AG04450 (cell line): ENCODE results near the gene C1QTNF6. TPM values are rescaled to one million over a fixed set of nuclear protein-coding genes. Genes with fewer than 3 reads are reported as not detected.

ENCODE experiments used
- CTCF ChIA-PET: fragments of 300-600, 350-600 bp; formaldehyde crosslinking; extraction: SDS; loops from one replicate; lab custom pipeline; 2022; ENCODE audit warnings: antibody characterized with exemption, inconsistent platforms; lab: Charles Lee
- POLR2A ChIA-PET: fragments of 350-600 bp; formaldehyde crosslinking; extraction: SDS; loops from one replicate; lab custom pipeline; 2021; ENCODE audit warnings: antibody characterized with exemption, inconsistent platforms; lab: Yijun Ruan, JAX
- DNase-seq: peaks from one replicate; pipeline ENCODE4 v3.0.0-alpha.2; 2011; ENCODE audit warnings: low read depth, low spot score
- H3K27ac ChIP-seq: one replicate; pipeline ENCODE4 v1.5.1; 2012; ENCODE audit warnings: low read depth, low read length, control low read depth
- H3K27me3 ChIP-seq: one replicate; pipeline ENCODE4 v1.6.0; 2012; ENCODE audit warnings: low read length; ENCODE audit not compliant: control insufficient read depth, insufficient read depth
- H3K4me3 ChIP-seq: 2 replicates; pipeline ENCODE4 v1.5.1; 2011; ENCODE audit warnings: mild to moderate bottlenecking, low read depth, low read length, control low read depth
- H3K9me3 ChIP-seq: 2 replicates; pipeline ENCODE4 v1.5.1; 2012; ENCODE audit warnings: low read length; ENCODE audit not compliant: control insufficient read depth, insufficient read depth
- polyA plus RNA-seq: library from polyadenylated mRNA; depleted of rRNA; stranded (reverse); fragments of >200 nt; gene quantifications from 2 replicates; pipeline ENCODE4 v1.2.3, GENCODE V29; 2011; rRNA removed
- small RNA-seq: library from RNA; depleted of rRNA; stranded (forward); fragments of <200 nt; gene quantifications from one replicate; pipeline ENCODE3, GENCODE V24; 2012; ENCODE audit warnings: low read depth; ENCODE audit not compliant: insufficient read length
- TF ChIP-seq, protein P1 (sequence below): IDR thresholded peaks from 2 replicates; pipeline ENCODE4 v1.5.1; 2011; ENCODE audit warnings: low read depth, low read length, control low read depth, inconsistent platforms

The C1QTNF6 gene
- polyA plus RNA-seq, 1 experiment, result 8.2 TPM

DNA sequence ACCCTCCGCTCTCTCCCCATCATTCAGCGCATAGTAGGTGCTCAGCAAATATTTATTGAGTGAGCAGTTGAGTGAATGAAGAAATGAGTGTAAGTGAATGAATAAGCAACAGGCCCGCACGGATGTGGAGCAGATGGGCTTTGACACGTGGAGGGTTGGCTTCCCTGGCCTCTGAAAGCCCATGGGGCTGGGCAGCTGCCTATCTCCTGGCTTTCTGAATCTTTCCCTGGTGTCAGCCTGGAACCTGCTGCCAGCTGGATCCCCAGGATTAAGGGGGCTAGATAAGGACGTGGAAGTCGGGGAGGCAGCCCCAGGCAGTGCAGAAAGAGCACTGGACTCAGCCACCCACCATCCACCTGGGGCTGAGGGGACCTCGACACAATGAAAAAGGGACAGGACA lies 50.9 kb downstream of the C1QTNF6 start:
- no peak for DNase-seq
- H3K27me3 ChIP-seq, result peaks cover 21% of the 10 kb centered on the region
- peaks cover 4% of the 10 kb centered on the region; the same call in 1 of the 2 replicates for H3K9me3 ChIP-seq
- POLR2A ChIA-PET, result no interaction called here
- no peak overlapping the region for H3K4me3 ChIP-seq
- no peak overlapping the region for H3K27ac ChIP-seq
- TF ChIP-seq, protein P1, sequence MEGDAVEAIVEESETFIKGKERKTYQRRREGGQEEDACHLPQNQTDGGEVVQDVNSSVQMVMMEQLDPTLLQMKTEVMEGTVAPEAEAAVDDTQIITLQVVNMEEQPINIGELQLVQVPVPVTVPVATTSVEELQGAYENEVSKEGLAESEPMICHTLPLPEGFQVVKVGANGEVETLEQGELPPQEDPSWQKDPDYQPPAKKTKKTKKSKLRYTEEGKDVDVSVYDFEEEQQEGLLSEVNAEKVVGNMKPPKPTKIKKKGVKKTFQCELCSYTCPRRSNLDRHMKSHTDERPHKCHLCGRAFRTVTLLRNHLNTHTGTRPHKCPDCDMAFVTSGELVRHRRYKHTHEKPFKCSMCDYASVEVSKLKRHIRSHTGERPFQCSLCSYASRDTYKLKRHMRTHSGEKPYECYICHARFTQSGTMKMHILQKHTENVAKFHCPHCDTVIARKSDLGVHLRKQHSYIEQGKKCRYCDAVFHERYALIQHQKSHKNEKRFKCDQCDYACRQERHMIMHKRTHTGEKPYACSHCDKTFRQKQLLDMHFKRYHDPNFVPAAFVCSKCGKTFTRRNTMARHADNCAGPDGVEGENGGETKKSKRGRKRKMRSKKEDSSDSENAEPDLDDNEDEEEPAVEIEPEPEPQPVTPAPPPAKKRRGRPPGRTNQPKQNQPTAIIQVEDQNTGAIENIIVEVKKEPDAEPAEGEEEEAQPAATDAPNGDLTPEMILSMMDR, result no peak
- CTCF ChIA-PET, result interaction anchor here (1.6 kb wide), 1 partner anchor 63 kb away, joined by 4 read pairs; no protein-coding TSS in a partner anchor

DNA sequence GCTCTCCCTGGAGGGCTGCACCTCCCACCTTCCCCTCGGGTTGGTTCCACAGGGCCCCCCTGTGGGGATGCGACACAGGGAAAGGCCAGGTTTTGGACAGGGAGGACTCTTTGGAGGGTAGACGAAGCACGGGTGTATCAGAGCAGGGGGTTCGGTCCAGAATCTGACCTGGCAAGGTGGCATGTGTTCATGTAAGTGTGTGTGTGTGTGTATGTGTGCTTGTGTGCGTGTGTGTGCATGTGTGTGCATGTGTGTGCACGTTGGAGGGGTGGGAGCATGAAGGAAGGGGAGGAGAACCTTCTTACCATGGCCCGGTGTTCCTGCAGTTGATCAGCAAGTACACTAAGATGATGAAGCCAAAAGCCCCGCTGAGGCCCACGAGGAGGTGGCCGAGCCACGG lies 53.0 kb downstream of the C1QTNF6 start:
- POLR2A ChIA-PET, result no interaction called here

DNA sequence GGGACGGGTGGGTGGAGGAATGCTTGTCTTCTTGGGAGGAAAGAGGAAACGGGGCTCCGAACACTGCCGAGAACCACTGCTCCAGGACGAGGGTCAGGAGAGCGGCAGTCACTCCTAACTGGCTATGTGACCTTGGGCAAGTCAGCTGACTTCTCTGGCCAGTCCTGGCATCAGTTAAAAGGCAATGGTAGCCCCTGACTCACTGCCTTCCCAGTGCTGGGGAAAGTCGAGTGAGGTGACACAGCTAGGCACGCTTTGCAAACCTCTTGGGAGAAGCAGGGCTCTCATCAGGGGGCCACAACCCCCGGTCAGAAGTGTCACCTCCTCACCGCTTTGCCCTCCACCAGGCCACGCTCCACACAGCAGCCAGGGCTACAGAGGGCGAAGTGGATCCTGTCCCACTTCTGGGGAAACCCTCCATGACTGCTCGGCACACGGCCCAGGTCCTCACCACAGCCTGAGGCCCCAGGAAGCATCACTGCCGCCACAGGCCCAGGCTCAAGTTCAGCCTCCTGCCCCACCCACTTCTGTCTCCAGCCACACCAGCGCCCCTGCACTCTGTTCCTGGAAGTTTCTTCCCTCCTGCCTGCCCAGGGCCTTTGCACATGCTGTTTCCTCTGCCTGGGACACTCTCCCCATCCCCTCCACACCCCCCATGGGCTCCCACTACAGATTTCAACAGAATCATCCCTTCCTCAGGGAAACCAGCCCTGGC lies 54.6 kb downstream of the C1QTNF6 start:
- H3K9me3 ChIP-seq, result no peaks in the 10 kb centered on the region; the same call in 1 of the 2 replicates
- CTCF ChIA-PET, result no interaction called here
- DNase-seq, result no peak
- TF ChIP-seq, protein P1, result no peak
- H3K27me3 ChIP-seq, result peaks cover 26% of the 10 kb centered on the region
- H3K4me3 ChIP-seq, result no peak overlapping the region
- POLR2A ChIA-PET, result no interaction called here
- no peak overlapping the region for H3K27ac ChIP-seq

More for the DNA sequence above, 53.0 kb downstream of the C1QTNF6 start:
- no peak for DNase-seq
- TF ChIP-seq, protein P1, result no peak
- no peak overlapping the region for H3K4me3 ChIP-seq
- H3K27ac ChIP-seq, result no peak overlapping the region
- H3K27me3 ChIP-seq, result peaks cover 22% of the 10 kb centered on the region
- CTCF ChIA-PET, result no interaction called here
- no peaks in the 10 kb centered on the region; the same call in 1 of the 2 replicates for H3K9me3 ChIP-seq

DNA sequence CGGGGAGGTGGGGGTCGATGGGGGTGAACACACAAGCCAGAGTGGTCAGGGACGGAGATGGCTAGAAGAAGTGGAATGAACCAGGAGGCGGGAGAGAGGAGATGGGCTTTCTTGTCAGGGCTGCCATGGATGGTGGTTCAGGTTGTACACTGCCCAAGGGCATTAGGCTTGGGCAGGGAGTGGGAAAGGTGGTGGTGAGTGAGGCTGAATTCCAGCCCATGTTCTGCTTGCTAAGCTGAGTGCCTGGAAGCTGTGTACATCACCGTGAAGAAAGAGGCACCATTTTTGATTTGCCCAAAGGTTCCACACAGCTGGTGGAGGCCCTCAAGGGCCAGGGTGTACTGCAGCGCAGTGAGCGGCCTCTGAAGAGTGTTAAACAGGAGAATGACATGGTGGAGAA lies 55.3 kb downstream of the C1QTNF6 start:
- Histone ChIP-seq H3K27ac (no peak overlapping the region), H3K27me3 (peaks cover 23% of the 10 kb centered on the region), H3K9me3 (no peaks in the 10 kb centered on the region; the same call in 1 of the 2 replicates), H3K4me3 (no peak overlapping the region)
- TF ChIP-seq, protein P1, result no peak
- ChIA-PET POLR2A (no interaction called here), CTCF (no interaction called here)
- DNase-seq, result no peak

Small RNAs within 50 kb of the gene (small RNA-seq; reads per million reads assigned to genes)
- not detected for gene Z82188.1

Other genes starting within 250 kb of the C1QTNF6 start
- 26.3 and 36.7 TPM in 2 replicates for gene TST, start 168.8 kb downstream of the C1QTNF6 start, polyA plus RNA-seq
- 33.3 and 42.8 TPM in 2 replicates for gene MPST, start 168.5 kb downstream of the C1QTNF6 start, polyA plus RNA-seq
- gene KCTD17, start 136.5 kb downstream of the C1QTNF6 start, polyA plus RNA-seq, result 20.7 and 26.5 TPM in 2 replicates
- not detected in 2 replicates for gene TMPRSS6, start 78.5 kb downstream of the C1QTNF6 start, polyA plus RNA-seq
- gene IL2RB, start 38.3 kb downstream of the C1QTNF6 start, polyA plus RNA-seq, result 0.11 and 0.27 TPM in 2 replicates
- gene SSTR3, start 24.2 kb upstream of the C1QTNF6 start, polyA plus RNA-seq, result 0.06 and 0.14 TPM in 2 replicates
- 25.0 and 35.9 TPM in 2 replicates for gene RAC2, start 56.0 kb upstream of the C1QTNF6 start, polyA plus RNA-seq
- gene CYTH4, start 94.3 kb upstream of the C1QTNF6 start, polyA plus RNA-seq, result 0.33 and 0.82 TPM in 2 replicates
- gene ELFN2, start 239.2 kb upstream of the C1QTNF6 start, polyA plus RNA-seq, result 2.6 and 3.8 TPM in 2 replicates